GM18519 (cell line): ENCODE measurements around the gene ATXN7.

Source experiments
- ATAC-seq: cut with Tn5 transposase; IDR thresholded peaks from one replicate; pipeline ENCODE4 v1.9.1; 2021; ENCODE audit warnings: mild to moderate bottlenecking, moderate library complexity; ENCODE audit not compliant: unreplicated experiment, low FRiP score

The ATXN7 gene

DNA sequence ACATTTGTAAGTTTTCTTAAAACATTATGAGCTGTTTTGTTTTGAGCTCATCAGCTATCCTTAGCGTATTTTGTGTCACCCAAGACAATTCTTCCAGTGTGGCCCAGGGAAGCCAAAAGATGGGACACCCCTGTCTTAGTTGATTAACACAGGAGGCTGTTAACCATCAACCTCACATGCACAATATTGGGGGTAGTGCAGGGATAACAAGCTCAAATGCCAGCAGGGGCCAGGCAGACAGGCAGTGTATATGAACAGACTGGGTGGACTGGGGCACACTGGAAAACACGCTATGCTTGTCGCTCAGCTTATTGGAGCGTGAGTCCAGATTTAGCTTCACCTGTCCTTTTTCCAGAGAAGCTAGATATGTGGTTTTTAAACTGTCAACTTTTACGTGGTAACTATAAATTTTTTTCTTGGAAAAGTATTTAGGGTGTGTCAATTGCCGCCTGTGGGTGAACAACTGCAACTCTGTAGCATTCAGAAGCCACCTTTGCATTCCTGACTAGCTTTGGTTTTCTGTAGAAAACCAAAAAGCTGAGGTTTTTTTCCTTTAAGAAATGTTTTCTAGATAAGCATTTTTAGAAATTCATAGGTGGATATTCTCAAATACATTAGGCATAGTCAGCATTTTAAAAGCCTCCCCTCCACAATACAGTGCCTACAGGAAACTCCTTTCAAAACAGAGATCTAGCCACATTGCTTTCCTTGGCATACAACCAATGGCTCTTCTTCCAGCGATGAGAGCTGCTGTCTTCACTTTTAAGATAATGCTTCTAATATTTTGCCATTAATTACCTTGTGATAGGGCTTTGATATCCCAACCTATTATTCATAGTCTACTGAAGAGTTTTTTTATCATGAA is 145.1 kb downstream of the ATXN7 start:
- no peak for ATAC-seq

DNA sequence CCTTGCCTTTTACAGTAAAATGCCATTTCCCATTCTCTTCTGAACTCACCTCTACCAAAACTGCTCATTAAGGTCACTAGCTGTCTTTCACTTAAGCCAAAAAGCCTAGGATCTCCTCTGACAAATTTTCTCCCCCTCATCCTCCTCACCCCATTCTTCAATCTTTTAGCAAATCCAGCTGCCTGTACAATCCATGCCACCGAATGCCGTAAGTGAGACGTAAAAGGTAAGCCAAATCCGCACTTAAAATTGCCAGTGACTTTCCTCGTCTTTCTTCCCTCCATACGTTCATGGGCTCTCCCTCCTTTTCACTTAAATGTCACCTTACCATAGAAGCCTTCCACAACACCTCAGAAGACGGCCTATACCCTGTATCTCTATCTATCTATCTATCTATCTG is 145.9 kb downstream of the ATXN7 start:
- ATAC-seq = no peak

DNA sequence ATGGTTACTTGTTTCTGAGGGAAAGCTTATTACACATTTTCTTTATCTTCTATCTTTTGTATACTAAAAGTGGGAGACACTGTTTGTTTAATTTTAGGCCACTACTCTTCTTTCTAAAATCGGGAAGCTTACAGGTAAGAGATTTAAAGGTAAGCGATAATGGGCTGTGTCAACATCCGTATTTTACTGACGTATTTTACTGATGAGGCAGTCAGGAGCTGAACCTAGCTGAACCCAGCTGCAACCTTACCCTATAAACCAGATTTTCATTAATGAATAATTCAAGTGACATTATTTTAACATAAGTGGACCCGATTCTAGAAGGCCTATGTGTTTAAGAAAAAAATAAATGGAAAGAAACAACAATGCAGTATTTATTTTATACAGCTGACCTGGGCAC is 146.5 kb downstream of the ATXN7 start:
- no peak for ATAC-seq

DNA sequence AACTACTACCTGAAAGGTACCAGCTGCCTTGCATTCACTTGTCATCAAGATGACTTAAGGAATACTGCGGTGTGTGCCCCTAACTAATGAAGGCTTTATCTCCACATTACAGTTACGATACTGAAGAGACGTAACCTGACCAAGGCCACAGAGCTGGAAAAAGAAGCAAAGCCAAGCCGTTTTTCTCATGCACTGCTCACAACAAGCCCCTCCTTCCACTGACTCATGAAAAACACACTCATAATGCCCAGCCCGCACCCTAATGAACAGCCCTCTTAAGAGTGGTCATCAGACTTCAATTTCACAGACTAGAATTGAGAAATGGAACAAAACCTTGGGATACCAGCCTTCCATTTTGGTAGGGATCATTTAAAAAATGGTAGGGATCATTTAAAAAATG is 148.0 kb downstream of the ATXN7 start:
- ATAC-seq = no peak

DNA sequence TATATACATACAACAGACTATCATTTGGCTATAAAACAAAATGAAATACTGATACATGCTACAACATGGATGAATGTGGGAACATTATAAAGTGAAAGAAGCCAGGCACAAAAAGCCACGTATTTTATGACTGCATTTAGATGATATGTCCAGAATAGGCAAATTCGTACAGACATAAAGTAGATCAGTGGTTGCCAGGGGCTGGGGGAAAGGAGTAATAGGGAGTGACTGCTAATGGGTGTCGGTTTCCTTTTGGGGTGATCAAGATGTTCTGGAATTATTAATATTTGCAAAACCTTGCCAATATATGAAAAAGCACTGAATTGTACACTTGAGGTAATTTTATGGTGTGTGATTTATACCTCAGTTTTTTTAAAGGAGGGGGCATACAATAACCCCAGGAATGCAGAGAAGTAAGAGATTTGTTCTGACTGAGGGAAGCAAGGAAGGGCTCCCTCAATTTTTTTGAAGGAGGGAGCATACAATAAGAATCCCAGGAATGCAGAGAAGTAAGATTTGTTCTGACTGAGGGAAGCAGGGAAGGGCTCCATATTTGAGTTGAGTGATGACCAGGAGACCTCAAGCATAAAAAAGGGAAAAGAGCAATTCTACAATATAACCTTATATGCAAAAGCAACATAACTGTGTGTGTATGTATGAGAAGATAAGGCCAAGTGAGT is 153.4 kb downstream of the ATXN7 start:
- ATAC-seq = no peak

DNA sequence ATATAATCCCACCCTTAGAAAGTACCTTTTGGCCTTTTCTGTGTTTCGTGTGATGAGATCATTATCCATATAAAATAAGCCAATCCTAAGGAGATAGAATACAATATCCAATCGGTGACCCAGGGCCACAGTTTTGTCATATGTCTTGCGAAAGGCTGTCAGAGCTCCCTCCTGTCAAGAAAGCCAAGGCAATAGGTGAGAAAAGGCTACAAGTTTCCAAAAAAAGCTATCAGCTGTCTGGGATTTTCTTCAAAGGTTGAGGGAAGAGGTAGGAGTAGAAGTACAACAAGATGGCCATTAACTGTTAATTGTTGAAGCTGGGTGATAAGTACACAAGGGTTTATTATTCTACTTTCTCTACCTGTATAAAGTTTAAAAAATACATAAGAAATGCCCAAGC is 155.6 kb downstream of the ATXN7 start:
- ATAC-seq = no peak

DNA sequence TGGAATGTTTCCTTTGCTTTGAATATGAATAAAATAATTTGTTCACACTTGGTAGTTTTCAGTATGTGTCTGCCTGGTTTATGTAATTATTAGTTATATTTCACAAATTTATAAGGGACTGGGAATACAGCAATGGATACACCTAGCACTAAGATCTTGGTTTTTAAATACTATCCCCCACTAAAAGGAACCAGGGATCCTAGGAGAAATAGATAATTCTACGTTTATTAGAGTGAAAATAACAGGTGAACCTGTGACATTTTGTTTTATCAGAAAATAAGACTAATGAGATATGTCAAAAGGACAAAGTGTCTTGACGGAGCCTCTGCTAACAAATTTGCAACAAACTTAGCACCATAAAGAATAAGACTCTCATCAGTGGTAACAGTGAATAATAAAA is 156.2 kb downstream of the ATXN7 start:
- ATAC-seq = no peak

DNA sequence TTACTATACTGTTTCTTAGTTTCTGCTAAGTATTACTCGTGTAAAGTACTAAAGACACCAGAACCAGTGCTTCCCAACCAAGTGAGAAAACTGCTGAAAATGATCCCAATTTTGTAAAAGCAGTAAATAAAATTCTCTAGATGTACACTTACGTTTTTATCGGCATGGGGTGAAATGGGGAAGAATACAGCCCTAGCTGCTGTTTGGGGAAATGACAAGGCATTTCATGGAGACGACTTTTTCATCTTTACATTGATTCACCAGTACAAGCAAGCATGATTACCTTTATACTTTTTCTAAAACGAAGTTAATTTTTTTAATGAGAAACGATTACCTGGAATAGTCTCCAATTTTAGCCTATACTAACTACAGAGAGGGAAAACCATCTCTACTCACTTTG is 158.3 kb downstream of the ATXN7 start:
- ATAC-seq = no peak

DNA sequence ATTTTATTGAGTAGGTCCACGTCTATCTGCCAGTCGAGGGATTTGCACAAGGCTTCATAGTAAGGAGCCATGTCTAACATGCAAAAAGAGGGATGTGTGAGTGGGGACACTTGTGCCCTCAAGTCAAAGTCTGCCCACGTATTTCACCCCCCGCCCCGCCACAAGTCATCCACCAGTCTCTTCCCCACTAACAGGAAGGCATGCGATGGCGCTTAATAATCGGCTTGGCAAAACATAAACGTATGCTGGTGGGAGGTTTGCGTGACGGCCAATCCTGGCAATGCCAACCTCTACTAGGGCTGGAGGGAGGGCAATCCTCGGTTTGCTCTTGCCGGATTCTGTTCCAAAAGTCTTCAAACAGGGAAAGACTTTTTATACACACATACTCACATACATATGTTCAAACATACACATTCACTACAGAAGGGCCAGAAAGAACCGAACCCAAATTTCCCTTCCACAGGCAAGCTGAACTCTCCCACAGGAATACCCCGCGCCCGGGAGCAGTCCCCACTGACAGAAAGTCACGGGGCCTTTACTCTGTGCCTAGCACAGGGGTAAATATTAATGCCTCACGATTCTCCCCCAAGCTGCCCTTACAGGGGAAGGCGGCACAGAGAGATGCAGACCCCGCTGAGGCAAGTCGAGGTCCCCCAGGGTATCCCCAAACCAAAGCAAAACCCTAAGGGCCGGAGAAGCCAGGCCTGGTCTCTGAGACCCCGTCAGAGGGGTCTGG is 159.0 kb downstream of the ATXN7 start:
- ATAC-seq = no peak

DNA sequence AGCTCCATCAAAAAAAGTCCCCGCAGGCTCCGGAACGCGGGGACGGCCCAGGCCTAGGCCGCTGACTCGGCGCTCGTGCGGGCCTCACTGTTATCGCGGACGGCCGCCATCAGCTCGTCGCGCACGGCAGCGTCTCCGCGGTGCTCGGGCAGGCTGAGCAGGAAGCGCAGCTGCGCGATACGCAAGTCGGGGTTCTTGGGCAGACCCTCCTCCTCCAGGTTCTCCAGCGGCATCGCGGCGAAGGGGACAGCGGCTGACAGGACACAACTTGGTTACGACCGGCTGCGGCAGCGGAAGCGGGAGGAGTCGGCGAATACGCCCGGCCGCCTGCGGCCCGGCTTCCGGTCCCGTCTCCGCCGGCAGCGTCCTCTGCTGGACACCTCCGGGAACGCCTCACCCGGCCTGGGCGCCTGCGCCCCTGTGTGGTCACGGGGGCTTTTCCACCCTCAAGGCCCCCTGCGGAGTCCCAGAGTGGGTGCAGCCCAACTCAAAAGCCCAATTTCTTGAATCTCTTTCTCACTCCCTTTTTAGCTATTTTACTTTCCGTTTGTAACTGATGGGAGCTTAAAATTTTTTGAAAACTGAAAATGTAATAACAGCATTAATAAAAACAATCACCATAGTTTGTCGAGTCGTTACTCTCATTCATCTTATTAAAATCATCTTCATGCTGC is 159.7 kb downstream of the ATXN7 start, which contains the start of gene PSMD6:
Gene PSMD6 (minus strand): TSS at position 308 of the 674 bp plus-strand sequence. CDS start 75 bp downstream, at position 233.
- ATAC-seq = peak; percentile 95

DNA sequence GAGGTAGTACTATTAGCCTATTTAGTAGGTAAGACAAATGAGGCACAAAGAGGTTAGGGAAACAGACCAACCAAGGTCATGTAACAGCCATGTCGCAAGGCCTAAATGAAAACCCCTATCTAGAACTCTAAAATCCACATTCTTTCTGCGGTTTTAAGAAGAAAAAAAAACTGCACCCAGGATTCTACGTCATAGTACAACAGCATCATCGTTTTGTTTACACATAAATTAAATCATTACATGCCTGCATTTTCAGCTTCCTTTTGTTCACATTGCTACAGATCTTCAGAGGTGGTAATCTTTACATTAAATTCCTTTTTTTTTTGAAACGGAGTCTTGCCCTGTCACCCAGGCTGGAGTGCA is 160.2 kb downstream of the ATXN7 start:
- ATAC-seq = no peak

DNA sequence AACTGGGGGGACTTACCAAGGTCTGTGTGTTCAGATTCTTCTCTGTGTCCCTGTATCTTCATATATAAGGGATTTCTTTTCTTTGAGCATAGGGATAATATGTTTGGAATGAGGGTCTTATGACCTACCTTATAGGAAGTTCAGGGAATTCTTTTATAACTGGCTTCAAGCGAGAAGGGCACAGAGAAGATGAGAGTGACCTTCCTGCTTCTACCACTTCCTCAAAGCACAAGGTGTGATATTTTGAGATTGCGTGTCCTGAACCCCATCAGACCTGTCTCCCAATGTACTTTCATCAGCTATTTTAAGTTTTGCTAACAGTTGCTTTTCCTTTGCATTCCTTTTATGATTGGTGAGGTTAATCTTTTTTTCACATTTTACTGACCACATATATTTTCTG is 162.7 kb downstream of the ATXN7 start:
- ATAC-seq = no peak

DNA sequence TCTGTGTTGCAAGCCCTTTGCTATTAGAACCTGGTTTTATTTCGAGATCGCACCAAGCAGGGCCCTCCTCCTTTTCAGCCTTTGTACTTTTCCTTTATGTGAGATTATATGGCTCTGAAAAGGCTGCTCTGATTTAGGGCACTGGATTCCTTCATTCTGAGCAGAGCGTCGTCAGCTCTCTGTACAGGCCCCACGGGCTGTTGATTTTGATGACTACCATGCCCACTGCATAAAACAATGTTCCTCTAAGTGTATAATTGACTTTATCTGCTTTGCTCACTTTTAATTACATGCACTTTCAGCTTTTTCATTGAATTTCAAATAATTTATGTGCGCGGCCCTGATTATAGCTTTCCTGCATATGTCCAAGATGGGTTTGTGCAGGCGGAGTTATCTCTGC is 164.0 kb downstream of the ATXN7 start:
- ATAC-seq = no peak

DNA sequence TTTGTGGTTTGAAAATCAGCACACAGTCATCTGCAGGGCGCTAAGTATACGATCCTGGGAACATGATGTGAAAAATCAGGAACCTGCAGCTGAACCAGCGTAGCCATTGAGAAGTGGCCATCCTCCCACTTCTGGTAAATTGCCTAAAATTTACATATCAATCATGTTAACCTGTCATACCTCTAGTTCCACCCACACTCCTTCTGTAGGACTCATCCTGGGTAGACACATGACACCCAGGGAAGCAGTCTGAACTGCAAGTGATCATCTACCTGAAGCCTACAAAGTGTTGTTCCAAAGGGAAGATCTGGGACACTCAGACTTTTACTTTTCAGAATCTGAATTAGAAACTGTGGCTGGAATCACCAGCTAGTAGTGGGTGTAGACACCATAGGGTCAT is 165.1 kb downstream of the ATXN7 start:
- ATAC-seq = no peak

DNA sequence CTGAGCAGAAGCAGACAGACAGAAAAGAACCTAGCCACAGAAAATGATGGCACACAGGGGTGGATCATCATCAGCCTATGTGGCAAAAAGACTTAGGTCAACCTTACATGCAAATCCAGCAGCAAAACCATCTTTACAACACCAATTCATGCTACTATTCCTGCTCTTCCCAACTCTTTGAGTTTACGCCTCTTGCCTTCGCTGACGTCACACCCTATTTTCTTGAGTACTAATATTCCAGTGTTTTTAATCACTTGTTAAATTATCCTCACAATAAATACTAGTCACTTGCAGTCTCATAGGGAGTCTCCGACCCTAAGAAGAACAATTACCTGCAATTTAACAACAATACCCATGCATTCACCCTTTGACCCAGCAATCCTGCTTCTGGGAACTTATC is 165.6 kb downstream of the ATXN7 start:
- ATAC-seq = no peak

DNA sequence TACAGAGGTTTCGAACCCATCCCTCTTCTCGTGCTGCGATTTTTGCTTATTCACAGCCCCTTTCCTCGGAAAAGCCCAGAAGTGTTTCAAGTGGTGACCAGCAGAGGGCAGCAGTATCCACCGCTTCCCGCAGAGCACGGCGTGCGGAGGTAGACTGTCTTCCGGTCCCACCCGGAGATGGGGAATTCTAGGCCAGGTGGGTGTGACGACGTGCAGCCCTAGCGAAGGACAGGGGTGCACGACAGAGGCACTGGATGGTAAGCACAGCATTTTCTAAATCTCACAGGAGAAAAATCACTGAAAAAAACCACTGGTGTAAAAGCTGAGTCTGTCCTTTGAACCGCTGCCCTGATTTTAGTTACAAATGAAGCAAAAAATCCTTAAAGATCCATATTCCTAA is 167.1 kb downstream of the ATXN7 start:
- peak; percentile 88 for ATAC-seq

DNA sequence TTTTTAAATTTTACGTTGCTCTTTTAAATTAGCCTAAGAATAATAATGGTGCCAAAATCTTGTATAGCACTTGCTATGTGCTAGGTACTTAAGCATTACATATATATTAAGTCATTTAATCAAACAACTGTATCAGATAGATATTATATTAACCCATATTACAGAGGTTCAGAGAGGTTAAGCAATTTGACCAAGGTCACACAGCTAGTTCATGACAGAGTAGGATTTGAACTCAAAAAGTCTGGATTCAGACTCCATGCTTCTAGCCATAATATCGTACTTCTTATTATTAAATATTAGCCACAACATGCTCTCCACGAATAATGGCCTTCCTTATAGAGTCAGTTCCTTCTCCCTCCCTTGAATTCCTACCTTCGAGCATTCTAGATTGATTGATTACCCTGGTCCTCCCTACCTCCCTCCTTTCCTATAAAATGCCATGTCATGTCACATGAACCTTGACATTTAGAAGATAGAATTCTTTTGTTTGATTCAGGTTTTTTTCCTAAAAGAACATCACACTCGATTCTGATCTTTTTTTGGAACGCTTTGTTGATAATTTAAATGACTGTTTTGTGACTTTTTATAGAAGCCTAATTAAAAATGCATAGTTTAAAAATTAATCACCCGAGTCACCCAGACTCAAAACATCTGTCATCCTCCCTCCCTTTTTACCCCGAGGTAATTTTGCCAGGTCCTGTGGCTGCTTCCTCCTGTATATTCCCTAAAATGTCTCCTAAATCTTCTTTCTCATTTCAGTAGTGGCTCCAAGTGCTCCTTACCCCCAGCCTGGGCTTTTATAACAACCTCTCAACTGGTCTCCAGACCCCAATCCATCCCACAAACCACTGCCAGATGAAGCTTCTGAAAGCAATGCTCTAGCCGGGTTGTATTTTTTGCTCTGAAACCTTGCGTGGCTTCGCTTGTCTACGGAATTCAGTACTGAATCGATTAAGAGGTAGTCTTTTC is 168.2 kb downstream of the ATXN7 start:
- ATAC-seq = no peak

DNA sequence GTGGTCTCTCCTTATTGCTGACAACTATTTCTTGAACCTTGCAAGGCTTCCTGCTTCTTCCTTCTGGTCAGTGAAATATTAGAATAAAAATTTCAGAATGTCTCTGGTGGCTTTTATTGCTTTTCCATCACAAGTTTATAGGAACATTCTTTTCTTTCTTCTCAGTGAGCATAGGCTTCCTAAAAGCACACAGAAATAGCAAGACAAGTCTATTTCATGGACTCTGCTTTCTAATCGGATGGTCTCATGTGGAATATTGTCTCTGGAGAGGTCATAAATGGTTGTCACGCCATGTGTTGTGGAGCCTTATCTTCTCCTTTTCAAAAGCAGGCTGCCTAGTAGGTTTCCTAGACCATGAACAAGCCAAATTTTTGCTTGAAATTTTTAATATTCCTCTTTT is 169.4 kb downstream of the ATXN7 start:
- ATAC-seq = no peak

DNA sequence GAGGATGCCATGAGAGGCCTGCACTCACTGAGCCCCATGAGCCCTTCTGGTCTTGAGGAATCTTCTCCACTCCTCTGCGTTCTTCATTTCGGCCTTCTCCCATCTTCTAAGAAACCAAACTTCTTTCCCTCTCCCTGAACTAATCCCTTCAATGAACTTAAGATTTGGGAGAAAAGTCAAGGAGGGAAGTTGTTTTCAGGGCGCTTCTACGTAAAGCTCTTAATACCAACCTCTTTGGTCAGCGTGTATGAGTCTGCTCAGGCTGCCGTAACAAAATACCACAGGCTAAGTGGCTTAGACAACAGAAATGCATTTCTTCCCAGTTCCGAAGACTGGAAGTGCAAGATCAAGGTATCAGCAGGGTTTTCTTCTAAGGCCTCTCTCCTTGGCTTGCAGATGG is 173.4 kb downstream of the ATXN7 start:
- no peak for ATAC-seq
